Gastrocnemius medialis (tissue), 4 donors: ENCODE results near the gene PPARA.

Experiments
- POLR2A ChIP-seq, 2 donors: fragments of 450-650 bp; IDR thresholded peaks; one replicate each; pipeline ENCODE4 v1.6.1; 2017; ENCODE audit warnings: antibody characterized with exemption in 2 of 2, mild to moderate bottlenecking in 2 of 2, moderate library complexity in 2 of 2
- TF ChIP-seq, protein P1 (sequence below), 5 experiments: fragments of 450-650 bp in 3 of 5; fragments of 200-600 bp in 2 of 5; sonication (generic) in 2 of 5; IDR thresholded peaks in 4 of 5; conservative IDR thresholded peaks in 1 of 5; 1 replicate in 4 of 5; 2 replicates in 1 of 5; pipeline ENCODE4 v1.5.1; 2016 to 2019; ENCODE audit warnings: antibody characterized with exemption in 5 of 5, mild to moderate bottlenecking in 3 of 5, moderate library complexity in 3 of 5

GRCh38 chr22:46187862-46188261 lies 37.5 kb downstream of the PPARA start:
- TF ChIP-seq, protein P1, sequence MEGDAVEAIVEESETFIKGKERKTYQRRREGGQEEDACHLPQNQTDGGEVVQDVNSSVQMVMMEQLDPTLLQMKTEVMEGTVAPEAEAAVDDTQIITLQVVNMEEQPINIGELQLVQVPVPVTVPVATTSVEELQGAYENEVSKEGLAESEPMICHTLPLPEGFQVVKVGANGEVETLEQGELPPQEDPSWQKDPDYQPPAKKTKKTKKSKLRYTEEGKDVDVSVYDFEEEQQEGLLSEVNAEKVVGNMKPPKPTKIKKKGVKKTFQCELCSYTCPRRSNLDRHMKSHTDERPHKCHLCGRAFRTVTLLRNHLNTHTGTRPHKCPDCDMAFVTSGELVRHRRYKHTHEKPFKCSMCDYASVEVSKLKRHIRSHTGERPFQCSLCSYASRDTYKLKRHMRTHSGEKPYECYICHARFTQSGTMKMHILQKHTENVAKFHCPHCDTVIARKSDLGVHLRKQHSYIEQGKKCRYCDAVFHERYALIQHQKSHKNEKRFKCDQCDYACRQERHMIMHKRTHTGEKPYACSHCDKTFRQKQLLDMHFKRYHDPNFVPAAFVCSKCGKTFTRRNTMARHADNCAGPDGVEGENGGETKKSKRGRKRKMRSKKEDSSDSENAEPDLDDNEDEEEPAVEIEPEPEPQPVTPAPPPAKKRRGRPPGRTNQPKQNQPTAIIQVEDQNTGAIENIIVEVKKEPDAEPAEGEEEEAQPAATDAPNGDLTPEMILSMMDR (IDR thresholded peaks at IDR 0.05 in 4 of 5, conservative IDR thresholded peaks at IDR 0.05 in 1 of 5) = no peak
- TF ChIP-seq POLR2A (IDR thresholded peaks at IDR 0.05) = no peak
